Measurements from ENCODE around the gene TMX4. TPM values are rescaled to one million over a fixed set of nuclear protein-coding genes. Genes with fewer than 3 reads are reported as not detected.
A peak's percentile ranks its signal among the peaks of the same experiment; 100 is the strongest.

TMX4 gene
- total and polyA plus RNA-seq, 2 of the 8 experiments (the other 6 are each of a cell fraction or from before 2014, with no cell fraction given), result 2.1 to 7.8 TPM

DNA sequence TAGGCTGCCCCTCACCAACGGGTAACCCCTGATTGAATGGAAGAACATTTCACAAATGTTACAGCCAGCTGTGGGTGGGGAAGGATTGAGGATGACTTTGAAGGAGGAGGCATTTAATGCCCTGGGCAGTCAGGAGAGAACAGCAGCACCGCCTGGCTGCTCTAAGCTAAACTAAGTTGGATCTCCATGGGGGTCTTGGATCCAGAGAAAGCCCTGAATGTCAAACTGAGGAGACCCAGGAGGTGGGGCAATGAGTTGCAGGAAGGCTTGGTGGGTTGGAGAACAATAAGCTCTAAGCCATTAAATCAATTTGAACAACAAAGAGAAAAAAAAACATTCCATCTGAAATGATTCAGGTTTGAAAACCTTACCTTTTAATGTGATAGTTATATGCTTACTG lies 35.4 kb downstream of the TMX4 start:
- Histone ChIP-seq H2AFZ (ENCODE audit: low read length) (no peak overlapping the region), H3K14ac (ENCODE audit: insufficient read length) (no peak overlapping the region), H3K27ac (ENCODE audit: low read depth, low read length) (no peak overlapping the region), H3K9me3 (ENCODE audit: insufficient read depth in 2 of 2, low read depth in 1 of 2, low read length in 1 of 2) (no peaks in the 10 kb centered on the region), H3K4ac (replicated peaks; ENCODE audit: insufficient read length, low read depth, low read length) (no peak overlapping the region), H2AK5ac (ENCODE audit: low read depth, low read length) (no peak overlapping the region), H2BK5ac (ENCODE audit: low read depth, low read length) (no peak overlapping the region), H3K4me2 (ENCODE audit: insufficient read depth in 1 of 2, low read depth in 2 of 2, low read length in 2 of 2) (no peak overlapping the region), H3K9ac (replicated peaks in 1 of 4; ENCODE audit: extremely low read depth in 1 of 4, low read depth in 3 of 4, low read length in 3 of 4) (no peak overlapping the region), H3K79me2 (ENCODE audit: control insufficient read depth in 1 of 2, insufficient read depth in 2 of 2, low read length in 2 of 2) (no peaks in the 10 kb centered on the region), H4K20me1 (replicated peaks in 1 of 2; ENCODE audit: control insufficient read depth in 1 of 2, insufficient read depth in 2 of 2, low read length in 2 of 2) (no peaks in the 10 kb centered on the region), H3K23me2 (ENCODE audit: low read depth, low read length) (no peaks in the 10 kb centered on the region), H4K91ac (replicated peaks; ENCODE audit: insufficient read length, low read length) (no peak overlapping the region), H4K5ac (ENCODE audit: insufficient read length, low read depth, low read length) (no peak overlapping the region), H2BK20ac (ENCODE audit: low read length) (no peak overlapping the region), H3K27me3 (replicated peaks in 1 of 4; ENCODE audit: control insufficient read depth in 3 of 4, extremely low read depth in 1 of 4, insufficient read depth in 3 of 4, low read length in 3 of 4) (no peaks in the 10 kb centered on the region), H3K56ac (replicated peaks; ENCODE audit: insufficient read length, low read depth, low read length) (no peak overlapping the region), H3K79me1 (ENCODE audit: low read depth, low read length) (no peaks in the 10 kb centered on the region), H3K4me1 (replicated peaks in 1 of 4; ENCODE audit: control insufficient read depth in 3 of 4, insufficient read depth in 4 of 4, low read length in 3 of 4) (peaks cover 0 to 11% (median 2%) of the 10 kb centered on the region in 4 experiments; a peak in 3 of 7 replicates), H4K8ac (ENCODE audit: extremely low read depth, insufficient read depth, low read length) (no peak overlapping the region), H3K18ac (ENCODE audit: extremely low read depth, low read length) (no peak overlapping the region), H3K23ac (ENCODE audit: insufficient read length) (no peak overlapping the region), H2BK12ac (ENCODE audit: low read depth, low read length) (no peak overlapping the region), H3K4me3 (ENCODE audit: extremely low read depth in 1 of 4, insufficient read depth in 2 of 4, low read depth in 3 of 4, low read length in 4 of 4) (no peak overlapping the region), H3K36me3 (ENCODE audit: control insufficient read depth in 2 of 4, insufficient read depth in 4 of 4, low read length in 3 of 4) (no peaks in the 10 kb centered on the region), H2BK15ac (ENCODE audit: low read length) (no peak overlapping the region), H2BK120ac (replicated peaks; ENCODE audit: low read depth, low read length) (no peak overlapping the region)
- 22% methylated on average over 2 of the region's 2 CpGs; no CpG with 5 or more reads in 1 of the 2 experiments for WGBS, 2 experiments (ENCODE audit: extremely low coverage in 1 of 2, insufficient coverage in 1 of 2, insufficient read length in 1 of 2, insufficient replicate concordance in 2 of 2, low coverage in 1 of 2, low lambda C conversion rate in 2 of 2, missing lambda C conversion rate in 1 of 2)
- DNase-seq (ENCODE audit: low read depth in 1 of 2, low spot score in 2 of 2) (peak; percentile 55 to 70), FAIRE-seq (peak; percentile 72)
- ChIA-PET POLR2A (ENCODE audit: partially characterized antibody) (interaction anchor here (0.6 kb wide), 1 partner anchor 36 kb away, joined by 3 read pairs; the partner anchor contains the start of gene TMX4), CTCF (ENCODE audit: partially characterized antibody) (interaction anchor here (0.8 to 6.6 kb wide), 9 partner anchors 10 to 737 kb away, joined by 3 to 53 read pairs (median 3); no protein-coding TSS in a partner anchor)
- no peak for TF ChIP-seq EP300 (IDR thresholded peaks at IDR 0.05; ENCODE audit: borderline replicate concordance in 1 of 2, low read depth in 2 of 2, low read length in 2 of 2)
- peak; percentile 29; the same call in 1 of the 2 replicates for TF ChIP-seq CEBPB (IDR thresholded peaks at IDR 0.05; ENCODE audit: low read depth, low read length)
- peak in 1 of 2 experiments; percentile 61; a peak in 1 of 4 replicates for TF ChIP-seq HDAC2 (IDR thresholded peaks at IDR 0.05; ENCODE audit: borderline replicate concordance in 1 of 2, low read depth in 2 of 2, low read length in 2 of 2)
- TF ChIP-seq, protein P1, sequence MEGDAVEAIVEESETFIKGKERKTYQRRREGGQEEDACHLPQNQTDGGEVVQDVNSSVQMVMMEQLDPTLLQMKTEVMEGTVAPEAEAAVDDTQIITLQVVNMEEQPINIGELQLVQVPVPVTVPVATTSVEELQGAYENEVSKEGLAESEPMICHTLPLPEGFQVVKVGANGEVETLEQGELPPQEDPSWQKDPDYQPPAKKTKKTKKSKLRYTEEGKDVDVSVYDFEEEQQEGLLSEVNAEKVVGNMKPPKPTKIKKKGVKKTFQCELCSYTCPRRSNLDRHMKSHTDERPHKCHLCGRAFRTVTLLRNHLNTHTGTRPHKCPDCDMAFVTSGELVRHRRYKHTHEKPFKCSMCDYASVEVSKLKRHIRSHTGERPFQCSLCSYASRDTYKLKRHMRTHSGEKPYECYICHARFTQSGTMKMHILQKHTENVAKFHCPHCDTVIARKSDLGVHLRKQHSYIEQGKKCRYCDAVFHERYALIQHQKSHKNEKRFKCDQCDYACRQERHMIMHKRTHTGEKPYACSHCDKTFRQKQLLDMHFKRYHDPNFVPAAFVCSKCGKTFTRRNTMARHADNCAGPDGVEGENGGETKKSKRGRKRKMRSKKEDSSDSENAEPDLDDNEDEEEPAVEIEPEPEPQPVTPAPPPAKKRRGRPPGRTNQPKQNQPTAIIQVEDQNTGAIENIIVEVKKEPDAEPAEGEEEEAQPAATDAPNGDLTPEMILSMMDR (IDR thresholded peaks at IDR 0.05; ENCODE audit: control extremely low read depth in 1 of 3, insufficient read depth in 1 of 3, low read depth in 1 of 3, low read length in 3 of 3), result peak in 2 of 3 experiments; percentile 11 to 24; a peak in 2 of 4 replicates
- no peak for TF ChIP-seq RXRA (IDR thresholded peaks at IDR 0.05; ENCODE audit: insufficient read depth, low read depth, low read length)
- TF ChIP-seq TCF12 (IDR thresholded peaks at IDR 0.05; ENCODE audit: low read depth, low read length), result 0 out of 2 replicates have a peak, but pooled peaks have one; percentile 12
- TF ChIP-seq YY1 (IDR thresholded peaks at IDR 0.05; ENCODE audit: low read depth, low read length), result 0 out of 2 replicates have a peak, but pooled peaks have one; percentile 13
- TF ChIP-seq RAD21 (IDR thresholded peaks at IDR 0.05 in 1 of 2, conservative IDR thresholded peaks at IDR 0.05 in 1 of 2; ENCODE audit: low read depth in 2 of 2, low read length in 2 of 2), result peak in 1 of 2 experiments; percentile 39; a peak in 3 of 4 replicates
- no peak for TF ChIP-seq EGR1 (IDR thresholded peaks at IDR 0.05; ENCODE audit: borderline replicate concordance, low read depth, low read length)

Data from H1 (cell line).